SH-SY5Y (cell line): ENCODE measurements around the gene OGN.

Source experiments
- GATA2 ChIP-seq: IDR thresholded peaks from 2 replicates; pipeline ENCODE4 v1.6.1; 2011; ENCODE audit warnings: mild to moderate bottlenecking, low read depth, low read length
- GATA3 ChIP-seq: IDR thresholded peaks from 2 replicates; pipeline ENCODE4 v1.6.1; 2011; ENCODE audit warnings: low read depth, mild to moderate bottlenecking, low read length, moderate library complexity

DNA sequence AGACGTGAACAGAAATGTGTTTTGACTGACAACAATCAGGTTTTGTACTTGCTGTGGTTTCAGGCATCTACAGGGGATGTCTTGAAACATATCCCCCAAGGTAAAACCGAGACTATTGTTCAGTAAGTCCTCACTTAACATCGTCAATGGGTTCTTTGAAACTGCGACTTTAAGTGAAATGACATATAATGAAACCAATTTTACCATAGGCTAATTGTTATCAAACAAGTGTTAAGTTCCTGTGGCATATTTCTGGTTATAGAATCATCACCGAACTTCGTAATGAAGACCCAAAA, 36.3 kb upstream of the OGN start:
- no peak for TF ChIP-seq GATA2
- TF ChIP-seq GATA3, result no peak
